HG03196 (cell line): ENCODE results near the gene GP9.
A peak's percentile ranks its signal among the peaks of the same experiment; 100 is the strongest.

Experiments
- ATAC-seq: cut with Tn5 transposase; IDR thresholded peaks from one replicate; pipeline ENCODE4 v1.9.1; 2021; ENCODE audit not compliant: unreplicated experiment

The GP9 gene

GRCh38 chr3:129060276-129061022 lies at the start of gene GP9:
Gene GP9, plus strand, starts transcription at chr3:129060779. Its CDS starts 961 bp downstream, at chr3:129061740.
- no peak for ATAC-seq

GRCh38 chr3:129013491-129013891 lies 47.1 kb upstream of the GP9 start:
- ATAC-seq, result no peak

- ATAC-seq, result no peak
Measured at GRCh38 chr3:129014148-129014547, 46.4 kb upstream of the GP9 start.

- no peak for ATAC-seq
Measured at GRCh38 chr3:129014793-129015345, 45.7 kb upstream of the GP9 start.

- no peak for ATAC-seq
Measured at GRCh38 chr3:129015388-129016105, 45.0 kb upstream of the GP9 start.

GRCh38 chr3:129016356-129016719 lies 44.2 kb upstream of the GP9 start:
- no peak for ATAC-seq

GRCh38 chr3:129016720-129017483 lies 43.7 kb upstream of the GP9 start:
- no peak for ATAC-seq

- ATAC-seq, result no peak
Measured at GRCh38 chr3:129017484-129017899, 43.1 kb upstream of the GP9 start.

- no peak for ATAC-seq
Measured at GRCh38 chr3:129018271-129018670, 42.3 kb upstream of the GP9 start.

GRCh38 chr3:129018751-129019150 lies 41.8 kb upstream of the GP9 start:
- no peak for ATAC-seq

- no peak for ATAC-seq
Measured at GRCh38 chr3:129019266-129019665, 41.3 kb upstream of the GP9 start.

GRCh38 chr3:129020691-129021090 lies 39.9 kb upstream of the GP9 start:
- no peak for ATAC-seq

GRCh38 chr3:129021140-129021551 lies 39.4 kb upstream of the GP9 start:
- no peak for ATAC-seq

- ATAC-seq, result no peak
Measured at GRCh38 chr3:129022114-129023007, 38.2 kb upstream of the GP9 start.

GRCh38 chr3:129023008-129023358 lies 37.6 kb upstream of the GP9 start:
- no peak for ATAC-seq

GRCh38 chr3:129023909-129024308 lies 36.7 kb upstream of the GP9 start:
- no peak for ATAC-seq

- no peak for ATAC-seq
Measured at GRCh38 chr3:129025108-129025507, 35.5 kb upstream of the GP9 start.

GRCh38 chr3:129025691-129026435 lies 34.7 kb upstream of the GP9 start:
- ATAC-seq, result no peak

GRCh38 chr3:129026728-129027543 lies 33.6 kb upstream of the GP9 start:
- ATAC-seq, result peak; percentile 94
